ENCODE data around the gene GPHN. TPM values are rescaled to one million over a fixed set of nuclear protein-coding genes. Genes with fewer than 3 reads are reported as not detected.

Gene GPHN
- total and polyA plus RNA-seq, 2 of the 8 experiments (the other 6 are each of a cell fraction or from before 2014, with no cell fraction given), result 6.0 to 16.0 TPM

DNA sequence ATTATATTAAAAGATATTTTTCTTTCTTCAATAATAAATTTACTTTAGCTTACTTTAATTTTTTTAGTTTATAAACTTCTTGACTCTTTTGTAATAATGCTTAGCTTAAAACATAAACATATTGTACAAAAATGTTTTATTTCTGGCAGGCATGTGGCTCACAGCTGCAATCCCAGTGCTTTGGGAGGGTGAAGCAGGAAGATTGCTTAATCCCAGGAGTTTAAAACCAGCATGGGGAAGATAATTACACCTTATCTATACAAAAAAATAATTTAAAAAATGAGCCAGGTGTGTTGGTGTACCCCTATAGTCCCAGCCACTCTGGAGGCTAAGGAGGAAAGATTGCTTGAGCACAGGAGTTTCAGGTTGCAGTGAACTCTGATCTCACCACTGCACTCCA, 120.7 kb downstream of the GPHN start:
- Histone ChIP-seq H2BK120ac (replicated peaks; ENCODE audit: low read depth, low read length) (no peak overlapping the region), H4K20me1 (replicated peaks in 1 of 2; ENCODE audit: control insufficient read depth in 1 of 2, insufficient read depth in 2 of 2, low read length in 2 of 2) (peaks cover 0 to 2% of the 10 kb centered on the region in 2 experiments), H4K91ac (replicated peaks; ENCODE audit: insufficient read length, low read length) (no peak overlapping the region), H2BK20ac (ENCODE audit: low read length) (no peak overlapping the region), H3K23me2 (ENCODE audit: low read depth, low read length) (no peaks in the 10 kb centered on the region), H3K27me3 (replicated peaks in 1 of 4; ENCODE audit: control insufficient read depth in 3 of 4, extremely low read depth in 1 of 4, insufficient read depth in 3 of 4, low read length in 3 of 4) (no peaks in the 10 kb centered on the region), H3K27ac (ENCODE audit: low read depth, low read length) (no peak overlapping the region), H3K9ac (replicated peaks in 1 of 4; ENCODE audit: extremely low read depth in 1 of 4, low read depth in 3 of 4, low read length in 3 of 4) (no peak overlapping the region), H3K9me3 (ENCODE audit: insufficient read depth in 2 of 2, low read depth in 1 of 2, low read length in 1 of 2) (no peaks in the 10 kb centered on the region), H2AK5ac (ENCODE audit: low read depth, low read length) (no peak overlapping the region), H2BK15ac (ENCODE audit: low read length) (no peak overlapping the region), H3K4ac (replicated peaks; ENCODE audit: insufficient read length, low read depth, low read length) (no peak overlapping the region), H2BK5ac (ENCODE audit: low read depth, low read length) (no peak overlapping the region), H3K4me1 (replicated peaks in 1 of 4; ENCODE audit: control insufficient read depth in 3 of 4, insufficient read depth in 4 of 4, low read length in 3 of 4) (no peaks in the 10 kb centered on the region), H2AFZ (ENCODE audit: low read length) (no peak overlapping the region), H3K79me1 (ENCODE audit: low read depth, low read length) (no peaks in the 10 kb centered on the region), H3K36me3 (ENCODE audit: control insufficient read depth in 2 of 4, insufficient read depth in 4 of 4, low read length in 3 of 4) (no peaks in the 10 kb centered on the region), H3K23ac (ENCODE audit: insufficient read length) (no peak overlapping the region), H3K14ac (ENCODE audit: insufficient read length) (no peak overlapping the region), H4K8ac (ENCODE audit: extremely low read depth, insufficient read depth, low read length) (no peak overlapping the region), H2BK12ac (ENCODE audit: low read depth, low read length) (no peak overlapping the region), H3K18ac (ENCODE audit: extremely low read depth, low read length) (no peak overlapping the region), H3K79me2 (ENCODE audit: control insufficient read depth in 1 of 2, insufficient read depth in 2 of 2, low read length in 2 of 2) (peaks cover 0 to 15% of the 10 kb centered on the region in 2 experiments; a peak in 2 of 4 replicates), H4K5ac (ENCODE audit: insufficient read length, low read depth, low read length) (no peak overlapping the region), H3K4me3 (ENCODE audit: extremely low read depth in 1 of 4, insufficient read depth in 2 of 4, low read depth in 3 of 4, low read length in 4 of 4) (no peak overlapping the region), H3K56ac (replicated peaks; ENCODE audit: insufficient read length, low read depth, low read length) (no peak overlapping the region), H3K4me2 (ENCODE audit: insufficient read depth in 1 of 2, low read depth in 2 of 2, low read length in 2 of 2) (no peak overlapping the region)
- ChIA-PET POLR2A (ENCODE audit: partially characterized antibody) (no interaction called here), CTCF (ENCODE audit: partially characterized antibody) (interaction anchor here (0.6 kb wide), 1 partner anchor 584 kb away, joined by 3 read pairs; no protein-coding TSS in a partner anchor)
- TF ChIP-seq, protein P1, sequence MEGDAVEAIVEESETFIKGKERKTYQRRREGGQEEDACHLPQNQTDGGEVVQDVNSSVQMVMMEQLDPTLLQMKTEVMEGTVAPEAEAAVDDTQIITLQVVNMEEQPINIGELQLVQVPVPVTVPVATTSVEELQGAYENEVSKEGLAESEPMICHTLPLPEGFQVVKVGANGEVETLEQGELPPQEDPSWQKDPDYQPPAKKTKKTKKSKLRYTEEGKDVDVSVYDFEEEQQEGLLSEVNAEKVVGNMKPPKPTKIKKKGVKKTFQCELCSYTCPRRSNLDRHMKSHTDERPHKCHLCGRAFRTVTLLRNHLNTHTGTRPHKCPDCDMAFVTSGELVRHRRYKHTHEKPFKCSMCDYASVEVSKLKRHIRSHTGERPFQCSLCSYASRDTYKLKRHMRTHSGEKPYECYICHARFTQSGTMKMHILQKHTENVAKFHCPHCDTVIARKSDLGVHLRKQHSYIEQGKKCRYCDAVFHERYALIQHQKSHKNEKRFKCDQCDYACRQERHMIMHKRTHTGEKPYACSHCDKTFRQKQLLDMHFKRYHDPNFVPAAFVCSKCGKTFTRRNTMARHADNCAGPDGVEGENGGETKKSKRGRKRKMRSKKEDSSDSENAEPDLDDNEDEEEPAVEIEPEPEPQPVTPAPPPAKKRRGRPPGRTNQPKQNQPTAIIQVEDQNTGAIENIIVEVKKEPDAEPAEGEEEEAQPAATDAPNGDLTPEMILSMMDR (IDR thresholded peaks at IDR 0.05; ENCODE audit: control extremely low read depth in 1 of 3, insufficient read depth in 1 of 3, low read depth in 1 of 3, low read length in 3 of 3), result no peak
- TF ChIP-seq, protein P2, sequence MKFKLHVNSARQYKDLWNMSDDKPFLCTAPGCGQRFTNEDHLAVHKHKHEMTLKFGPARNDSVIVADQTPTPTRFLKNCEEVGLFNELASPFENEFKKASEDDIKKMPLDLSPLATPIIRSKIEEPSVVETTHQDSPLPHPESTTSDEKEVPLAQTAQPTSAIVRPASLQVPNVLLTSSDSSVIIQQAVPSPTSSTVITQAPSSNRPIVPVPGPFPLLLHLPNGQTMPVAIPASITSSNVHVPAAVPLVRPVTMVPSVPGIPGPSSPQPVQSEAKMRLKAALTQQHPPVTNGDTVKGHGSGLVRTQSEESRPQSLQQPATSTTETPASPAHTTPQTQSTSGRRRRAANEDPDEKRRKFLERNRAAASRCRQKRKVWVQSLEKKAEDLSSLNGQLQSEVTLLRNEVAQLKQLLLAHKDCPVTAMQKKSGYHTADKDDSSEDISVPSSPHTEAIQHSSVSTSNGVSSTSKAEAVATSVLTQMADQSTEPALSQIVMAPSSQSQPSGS (IDR thresholded peaks at IDR 0.05; ENCODE audit: low read length), result no peak
- no peak for TF ChIP-seq TBP (IDR thresholded peaks at IDR 0.05; ENCODE audit: low read depth, low read length)
- no peak for TF ChIP-seq SP2 (IDR thresholded peaks at IDR 0.05; ENCODE audit: low read length)
- no peak for TF ChIP-seq TCF12 (IDR thresholded peaks at IDR 0.05; ENCODE audit: low read depth, low read length)
- TF ChIP-seq, protein P3, sequence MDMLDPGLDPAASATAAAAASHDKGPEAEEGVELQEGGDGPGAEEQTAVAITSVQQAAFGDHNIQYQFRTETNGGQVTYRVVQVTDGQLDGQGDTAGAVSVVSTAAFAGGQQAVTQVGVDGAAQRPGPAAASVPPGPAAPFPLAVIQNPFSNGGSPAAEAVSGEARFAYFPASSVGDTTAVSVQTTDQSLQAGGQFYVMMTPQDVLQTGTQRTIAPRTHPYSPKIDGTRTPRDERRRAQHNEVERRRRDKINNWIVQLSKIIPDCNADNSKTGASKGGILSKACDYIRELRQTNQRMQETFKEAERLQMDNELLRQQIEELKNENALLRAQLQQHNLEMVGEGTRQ (IDR thresholded peaks at IDR 0.05; ENCODE audit: low read length), result no peak
- no peak for TF ChIP-seq TEAD4 (IDR thresholded peaks at IDR 0.05; ENCODE audit: low read depth, low read length)
- FAIRE-seq, result no peak
- DNase-seq (ENCODE audit: low read depth in 1 of 2, low spot score in 2 of 2), result no peak

Measured in H1 (cell line).